GM13976 (cell line): ENCODE data around the gene PHF1.

Experiments
- DNase-seq: peaks from one replicate; pipeline ENCODE4 v3.0.0; 2012; ENCODE audit warnings: low spot score
- CTCF ChIP-seq: IDR thresholded peaks from 2 replicates; pipeline ENCODE4 v1.5.1; 2012; ENCODE audit warnings: borderline replicate concordance, mild to moderate bottlenecking; ENCODE audit not compliant: insufficient read depth; ENCODE audit errors: extremely low read depth, missing control alignments, control extremely low read depth
- in situ Hi-C: fragments of 300-500 bp; cut with MboI; formaldehyde crosslinking; loops from one replicate; pipeline ENCODE4 v1.12.0; 2022; ENCODE audit warnings: low sequenced_read_pairs, mixed read lengths, inconsistent platforms; ENCODE audit not compliant: unreplicated experiment

PHF1 gene

GRCh38 chr6:33443619-33444504 is 33.0 kb downstream of the PHF1 start:
- DNase-seq = peak; percentile 17
- TF ChIP-seq CTCF = no peak
- in situ Hi-C loops = no loop called here

GRCh38 chr6:33445119-33445603 is 34.3 kb downstream of the PHF1 start:
- in situ Hi-C loops = no loop called here
- TF ChIP-seq CTCF = no peak
- no peak for DNase-seq

GRCh38 chr6:33446356-33446755 is 35.5 kb downstream of the PHF1 start:
- DNase-seq = no peak
- in situ Hi-C loops = no loop called here
- TF ChIP-seq CTCF = no peak

- in situ Hi-C loops = no loop called here
- DNase-seq = no peak
- no peak for TF ChIP-seq CTCF
These were observed 39.6 kb downstream of the PHF1 start for GRCh38 chr6:33450434-33450833.

GRCh38 chr6:33451606-33452005 is 40.8 kb downstream of the PHF1 start:
- no peak for DNase-seq
- in situ Hi-C loops = no loop called here
- TF ChIP-seq CTCF = no peak

- TF ChIP-seq CTCF = no peak
- in situ Hi-C loops = no loop called here
- peak; percentile 26 for DNase-seq
These were observed 41.7 kb downstream of the PHF1 start for GRCh38 chr6:33452496-33452895.
